GM08714 (cell line): ENCODE results near the gene HOXB2.

Experiments used
- H3K4me3 ChIP-seq: fragments of 200-500 bp; sonication (Bioruptor generic); 2 replicates; pipeline ENCODE4 v1.5.1; 2014; ENCODE audit warnings: mild to moderate bottlenecking, low read length, inconsistent platforms
- ZNF274 ChIP-seq: IDR thresholded peaks from 2 replicates; pipeline ENCODE4 v1.6.1; 2012; ENCODE audit warnings: mild to moderate bottlenecking, low read depth, low read length

The HOXB2 gene

GRCh38 chr17:48502901-48503300 lies 42.0 kb downstream of the HOXB2 start:
- TF ChIP-seq ZNF274: no peak
- H3K4me3 ChIP-seq: no peak overlapping the region

GRCh38 chr17:48502312-48502711 lies 42.6 kb downstream of the HOXB2 start:
- TF ChIP-seq ZNF274: no peak
- H3K4me3 ChIP-seq: no peak overlapping the region

- TF ChIP-seq ZNF274: no peak
- no peak overlapping the region for H3K4me3 ChIP-seq
These were observed 44.2 kb downstream of the HOXB2 start for GRCh38 chr17:48500435-48501426.

- no peak overlapping the region for H3K4me3 ChIP-seq
- no peak for TF ChIP-seq ZNF274
These were observed 45.0 kb downstream of the HOXB2 start for GRCh38 chr17:48499735-48500434.

GRCh38 chr17:48499248-48499647 lies 45.7 kb downstream of the HOXB2 start:
- no peak overlapping the region for H3K4me3 ChIP-seq
- TF ChIP-seq ZNF274: no peak

GRCh38 chr17:48498164-48498850 lies 46.6 kb downstream of the HOXB2 start:
- TF ChIP-seq ZNF274: no peak
- no peak overlapping the region for H3K4me3 ChIP-seq

- TF ChIP-seq ZNF274: no peak
- no peak overlapping the region for H3K4me3 ChIP-seq
These were observed 47.8 kb downstream of the HOXB2 start for GRCh38 chr17:48497103-48497502.

- TF ChIP-seq ZNF274: no peak
- H3K4me3 ChIP-seq: no peak overlapping the region
These were observed 50.6 kb downstream of the HOXB2 start for GRCh38 chr17:48494335-48494734.
